Pons (tissue), 1 donor: ENCODE measurements around the gene UCP2.

Source experiments
- DNase-seq: peaks from one replicate; pipeline ENCODE4 v3.0.0-alpha.2; 2016; ENCODE audit warnings: low spot score

UCP2 gene

DNA sequence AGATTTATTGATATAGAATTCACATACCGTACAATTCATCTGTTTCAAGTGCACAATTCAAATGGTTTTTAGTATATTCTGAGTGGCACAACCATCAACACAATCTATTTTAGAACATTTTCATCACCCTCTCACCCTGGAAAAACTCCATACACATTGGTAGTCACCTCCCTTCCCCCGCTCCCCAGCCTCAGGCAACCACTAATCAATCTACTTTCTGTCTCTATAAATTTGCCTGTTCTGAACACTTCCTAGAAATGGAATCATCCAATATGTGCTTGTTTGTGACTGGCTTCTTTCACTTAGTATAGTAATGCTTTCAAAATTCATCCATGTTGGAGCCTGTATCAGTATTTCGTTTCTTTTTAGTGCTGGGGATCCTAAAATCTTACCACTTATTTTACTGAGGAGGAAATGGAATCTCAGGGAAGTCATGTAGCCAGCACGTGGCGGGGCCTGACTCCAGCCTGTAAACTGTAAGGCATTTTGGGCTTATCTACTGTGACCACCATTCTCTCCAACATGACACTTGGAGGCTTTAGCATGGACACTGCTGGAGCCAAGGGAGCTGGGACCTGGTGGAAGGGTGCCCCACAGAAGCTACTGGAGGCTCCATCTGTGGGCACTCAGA, 27.1 kb upstream of the UCP2 start:
- DNase-seq: no peak

DNA sequence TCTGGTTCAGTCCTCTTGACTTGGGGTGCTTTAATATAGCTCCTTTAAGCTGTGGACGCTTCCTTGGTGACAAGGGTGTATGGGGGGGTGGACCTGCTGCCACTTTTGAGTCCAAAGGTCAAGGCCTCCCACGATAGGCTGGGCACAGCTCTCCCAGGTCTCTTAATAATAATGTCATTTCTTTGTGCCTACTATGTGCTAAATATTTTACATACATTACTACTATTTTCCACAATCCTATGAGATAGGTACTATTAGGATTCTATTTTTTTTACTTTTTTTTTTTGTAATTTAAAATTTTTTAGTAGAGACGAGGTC, 26.5 kb upstream of the UCP2 start:
- DNase-seq: no peak

DNA sequence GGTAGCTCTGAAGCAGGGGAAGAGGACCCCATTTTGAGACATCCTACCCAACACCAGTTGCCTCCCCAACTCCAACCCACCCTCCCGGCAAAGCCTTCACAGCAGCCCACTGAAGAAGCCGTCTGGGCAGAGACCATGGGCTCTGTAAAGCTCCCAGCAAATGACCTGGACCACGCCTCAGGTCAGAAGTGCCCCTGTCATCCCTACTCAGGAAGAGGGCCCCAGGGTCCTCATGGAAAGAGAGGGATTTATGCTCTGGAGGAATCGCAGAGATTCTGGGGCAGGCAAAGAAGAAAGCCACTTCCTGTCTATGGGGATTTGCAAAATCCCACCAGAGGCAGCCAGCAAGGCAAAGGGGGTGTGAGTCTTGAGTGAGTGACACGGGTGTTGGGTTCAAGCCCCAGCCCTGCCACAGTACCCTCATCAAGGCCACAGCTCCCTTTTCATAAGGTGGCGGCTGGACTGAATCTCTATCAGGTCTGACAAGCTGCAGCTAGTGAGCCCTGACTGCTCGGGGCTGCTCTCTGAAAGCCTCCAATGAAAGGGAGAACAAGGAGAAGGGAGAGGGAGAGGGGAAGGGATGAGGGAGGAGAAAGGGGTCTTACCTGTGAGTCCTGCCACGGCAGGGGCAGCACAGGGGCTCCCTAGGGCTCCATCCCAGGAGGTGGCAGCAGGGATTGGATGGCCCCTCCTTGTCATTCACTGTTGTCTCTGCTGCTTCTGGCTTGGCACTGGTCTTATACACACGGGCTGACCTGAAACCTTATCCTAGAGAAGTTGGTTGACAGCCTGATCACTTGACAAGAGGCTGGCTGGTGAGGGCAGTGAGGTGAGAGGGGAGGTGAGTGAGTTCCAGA, 26.0 kb upstream of the UCP2 start, which contains the start of gene UCP3:
TSS of gene UCP3 (minus strand) at position 713 of the 857 bp plus-strand sequence. CDS start 2,043 bp downstream, outside the sequence.
- no peak for DNase-seq

DNA sequence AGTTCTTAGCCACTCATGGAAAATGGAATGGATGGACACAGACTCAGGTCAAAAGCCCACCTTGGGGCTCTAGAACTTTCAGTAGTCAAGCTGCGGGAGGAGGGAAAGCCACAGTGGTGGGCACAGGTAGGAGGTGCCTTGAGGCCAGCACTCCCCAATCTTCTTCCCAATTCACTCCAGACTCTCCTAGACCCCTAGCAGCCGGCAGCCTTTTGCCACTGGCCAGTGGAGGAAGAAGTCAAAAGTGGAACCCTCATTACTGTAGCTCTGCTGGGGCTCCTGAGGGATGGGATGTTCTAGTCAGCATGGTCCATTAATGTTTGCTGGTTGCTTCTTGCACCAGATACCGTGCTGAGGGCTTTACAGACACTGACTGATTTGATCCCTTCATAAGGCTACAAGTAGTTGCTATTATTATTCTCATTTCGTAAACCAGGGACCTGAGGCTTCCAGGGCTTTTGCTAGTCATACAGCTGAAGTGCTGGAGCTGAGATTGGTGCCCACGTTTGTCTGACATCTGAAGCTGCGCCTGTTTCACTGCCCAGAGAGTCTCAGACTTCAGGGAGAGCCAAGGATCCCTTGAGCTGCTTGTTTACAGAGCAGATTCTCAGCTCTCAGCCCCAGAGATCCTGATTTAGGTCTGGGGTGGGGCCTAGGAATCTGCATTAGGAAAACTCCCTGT, 25.2 kb upstream of the UCP2 start:
- DNase-seq: no peak

DNA sequence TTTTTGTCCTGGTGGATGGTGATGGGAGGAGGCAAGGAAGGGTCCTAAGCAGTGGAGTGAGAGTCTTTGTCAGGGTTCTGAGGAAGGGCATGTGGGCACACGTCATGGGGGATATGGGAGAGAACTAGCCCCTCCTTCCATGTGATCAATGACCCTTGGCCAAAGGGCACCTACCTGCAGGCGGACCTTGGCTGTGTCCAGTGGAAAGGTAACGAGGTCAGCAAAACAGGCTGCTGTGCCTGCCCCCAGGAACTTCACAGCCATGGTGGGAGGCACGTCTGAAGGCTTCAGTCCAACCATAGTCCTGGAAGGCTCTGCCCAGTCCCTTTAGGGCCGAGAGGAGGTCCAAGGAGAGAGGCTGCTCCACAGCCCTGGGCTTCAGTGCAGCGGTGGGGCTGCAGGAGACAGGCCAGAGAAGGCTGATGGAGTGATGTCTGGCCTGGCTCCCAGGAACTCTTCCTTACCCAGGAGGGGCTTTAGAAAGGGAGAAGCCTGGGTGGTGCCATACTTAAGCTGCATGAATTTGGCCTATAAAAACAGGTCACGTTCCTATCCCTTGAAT, 24.2 kb upstream of the UCP2 start:
- DNase-seq: no peak

DNA sequence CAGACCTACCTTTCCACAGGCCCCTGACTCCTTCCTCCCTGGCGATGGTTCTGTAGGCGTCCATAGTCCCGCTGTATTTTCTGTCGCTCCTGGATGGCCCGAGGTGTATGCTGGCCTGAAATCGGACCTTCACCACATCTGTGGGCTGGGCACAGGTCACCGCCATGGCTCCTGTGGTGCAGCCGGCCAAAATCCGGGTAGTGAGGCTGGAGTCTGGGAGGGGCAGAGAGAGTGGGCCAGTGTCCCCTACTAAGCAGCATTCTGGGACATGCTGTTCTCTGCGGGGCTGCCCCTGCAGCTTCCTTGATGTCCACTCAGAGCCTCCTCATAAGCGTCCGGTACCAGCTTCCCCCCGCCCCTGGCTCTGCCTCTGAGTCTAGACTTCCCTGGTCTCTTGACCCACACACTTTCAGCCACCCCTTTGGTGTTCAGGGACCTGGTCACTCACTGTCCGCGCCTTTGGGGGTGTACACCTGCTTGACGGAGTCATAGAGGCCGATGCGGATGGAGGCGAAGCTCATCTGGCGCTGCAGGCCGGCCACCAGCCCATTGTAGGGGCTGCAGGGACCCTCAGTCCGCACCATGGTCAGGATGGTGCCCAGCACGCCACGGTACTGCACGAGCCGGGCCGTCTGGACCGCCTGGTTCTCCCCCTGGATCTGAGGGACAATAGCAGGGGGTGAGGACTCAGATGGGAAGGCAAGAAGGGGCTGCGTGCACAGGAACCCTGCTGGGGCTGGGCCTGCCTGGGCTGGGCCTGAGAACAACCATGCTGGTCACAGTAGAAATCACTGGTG, 23.3 kb upstream of the UCP2 start:
- no peak for DNase-seq

DNA sequence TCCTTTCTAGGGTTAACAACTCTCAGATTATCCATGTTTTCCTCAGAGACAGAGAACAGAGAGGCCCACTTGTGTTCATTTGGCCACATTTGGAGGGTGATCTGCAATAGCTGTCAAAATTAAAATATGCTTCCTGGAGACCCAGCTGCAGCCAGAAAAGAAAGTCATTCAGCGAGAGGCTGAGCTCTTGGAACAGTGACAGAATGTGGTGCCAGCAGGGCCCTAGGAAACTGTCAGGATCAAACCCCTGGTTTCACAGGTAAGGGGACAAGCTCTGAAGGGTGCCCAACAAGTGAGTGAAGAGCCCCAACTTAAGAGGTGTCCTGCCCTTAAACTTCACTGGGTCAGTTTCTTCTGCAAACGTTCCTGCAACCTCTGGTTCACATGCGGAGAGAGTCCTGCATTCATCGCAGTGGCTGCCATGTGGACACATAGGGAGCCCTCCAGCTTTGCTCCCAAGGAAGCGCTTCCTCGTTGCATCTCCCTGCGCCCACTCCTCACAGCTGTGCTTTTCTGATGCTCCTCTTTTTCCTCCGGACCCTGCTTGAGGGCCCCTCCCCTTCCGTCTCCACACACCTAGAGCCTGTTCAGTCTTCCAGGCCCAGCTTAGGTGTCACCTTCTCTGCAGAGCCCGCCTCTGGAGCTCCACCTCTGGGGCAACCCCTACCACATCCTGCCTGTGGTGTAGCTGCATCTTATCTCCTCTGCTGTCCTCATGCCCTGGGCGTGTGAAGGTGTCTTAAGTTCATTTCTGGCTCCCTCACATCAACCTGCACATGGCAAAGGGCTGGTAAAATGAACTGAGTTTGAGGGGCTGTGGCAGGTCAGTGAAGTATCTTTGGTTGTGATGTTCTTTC, 22.3 kb upstream of the UCP2 start:
- peak; percentile 16 for DNase-seq

DNA sequence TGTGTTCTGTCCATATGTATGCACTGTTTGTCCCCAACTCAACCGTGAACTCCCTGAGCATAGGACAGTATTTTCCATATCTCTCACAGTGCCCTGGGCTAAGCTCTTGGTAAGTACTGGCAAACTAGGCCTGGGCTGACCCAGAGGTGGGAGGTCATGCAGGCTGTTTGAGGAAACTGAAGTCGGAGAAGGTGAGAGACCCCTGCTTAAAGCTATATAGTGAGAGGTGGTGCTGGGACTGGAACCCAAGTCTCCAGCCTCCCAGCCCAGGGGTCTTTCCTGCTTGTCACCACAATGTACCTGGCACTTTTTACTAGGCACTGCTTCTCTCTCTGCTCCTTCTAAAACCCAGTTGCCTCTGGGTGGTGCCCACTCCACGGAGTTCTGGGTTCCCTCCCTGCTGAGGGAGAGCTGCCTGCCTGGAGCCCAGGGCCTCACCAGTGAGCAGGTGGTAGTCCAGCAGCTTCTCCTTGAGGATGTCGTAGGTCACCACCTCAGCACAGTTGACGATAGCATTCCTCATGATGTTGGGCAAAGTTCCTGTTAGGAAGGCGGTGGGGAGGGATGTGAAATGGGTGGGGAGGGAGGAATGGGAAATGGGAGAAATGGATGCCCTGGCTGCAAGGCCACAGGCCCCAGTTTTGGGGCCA, 21.5 kb upstream of the UCP2 start:
- no peak for DNase-seq

DNA sequence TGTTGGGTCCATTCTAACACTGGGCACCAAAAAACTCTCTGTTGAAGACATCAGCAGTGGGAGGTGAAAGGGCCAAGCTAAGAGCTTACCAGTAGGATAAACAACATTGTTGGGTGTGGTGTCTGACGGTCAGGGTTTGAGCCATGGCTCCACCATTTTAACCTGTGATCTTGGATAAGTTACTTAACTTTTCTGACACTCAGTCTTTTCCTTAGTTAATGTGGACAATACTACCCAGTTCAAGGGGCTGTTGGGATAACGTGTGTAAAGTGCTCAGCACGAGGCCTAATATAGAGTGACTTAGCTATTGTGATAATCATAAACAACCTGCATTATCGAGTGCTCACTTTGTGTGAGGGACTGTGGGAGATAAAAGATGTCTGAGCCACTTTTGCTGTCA, 20.2 kb upstream of the UCP2 start:
- DNase-seq: no peak

DNA sequence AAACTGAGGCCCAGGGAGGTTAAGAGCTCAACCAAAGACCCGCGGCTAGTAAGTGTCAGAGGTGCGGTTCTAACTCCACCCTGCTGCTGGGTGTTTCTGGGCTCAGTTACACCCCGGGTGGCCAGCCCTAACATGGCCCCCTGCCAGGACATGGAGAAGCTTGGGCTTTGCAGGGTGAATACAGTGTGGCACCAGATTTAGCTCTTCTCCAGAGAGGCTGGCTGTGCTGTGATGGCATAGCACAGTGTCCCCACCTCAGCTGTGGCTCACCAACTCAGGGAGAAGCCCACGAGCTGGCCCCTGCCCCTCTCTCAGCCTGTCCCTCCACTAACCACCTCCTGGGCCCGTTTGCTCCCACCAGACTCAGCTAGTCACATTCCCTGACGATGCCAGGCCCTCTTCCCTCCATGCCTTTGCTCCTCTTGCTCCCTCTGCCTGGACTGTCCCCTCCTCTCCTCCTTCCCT, 19.2 kb upstream of the UCP2 start:
- no peak for DNase-seq

DNA sequence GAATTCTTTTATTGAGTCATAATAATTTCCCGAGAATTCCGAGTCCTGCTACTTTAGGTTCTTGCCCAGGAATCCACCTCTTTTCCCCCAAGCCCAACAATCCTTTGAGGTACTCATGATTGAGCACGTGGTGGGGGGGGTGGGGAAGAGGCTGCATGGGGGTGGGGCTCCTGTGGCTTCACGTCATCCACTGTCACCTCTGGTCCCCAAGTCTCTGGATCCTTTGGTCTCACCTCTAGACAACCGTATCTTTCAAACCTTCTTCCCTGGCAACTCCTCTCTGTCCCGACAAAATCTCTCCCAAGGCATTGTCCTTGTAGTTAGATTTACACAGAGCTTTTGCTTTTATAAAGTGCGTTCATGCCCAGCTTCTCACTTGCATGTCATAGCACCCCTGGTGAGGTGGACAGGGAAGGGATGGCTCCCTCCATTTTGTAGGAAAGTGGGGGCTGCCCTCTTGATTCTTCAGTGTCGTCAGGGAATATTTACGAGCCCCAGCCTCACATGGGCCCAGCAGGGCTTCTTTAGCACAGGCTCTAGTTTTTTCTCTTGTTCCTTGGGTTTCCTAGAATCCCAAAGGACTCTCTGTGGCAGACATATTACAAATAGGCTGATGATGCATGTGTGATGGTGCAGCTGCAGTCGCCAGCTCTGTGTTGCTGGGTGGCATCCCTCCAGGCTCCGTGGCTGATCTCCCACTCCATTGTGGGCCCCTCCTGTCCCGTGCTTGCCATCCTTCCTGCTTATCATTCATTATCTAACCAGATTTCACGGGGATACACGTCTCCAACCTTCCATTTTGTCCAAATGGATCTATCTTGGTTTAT, 17.9 kb upstream of the UCP2 start:
- DNase-seq: no peak

DNA sequence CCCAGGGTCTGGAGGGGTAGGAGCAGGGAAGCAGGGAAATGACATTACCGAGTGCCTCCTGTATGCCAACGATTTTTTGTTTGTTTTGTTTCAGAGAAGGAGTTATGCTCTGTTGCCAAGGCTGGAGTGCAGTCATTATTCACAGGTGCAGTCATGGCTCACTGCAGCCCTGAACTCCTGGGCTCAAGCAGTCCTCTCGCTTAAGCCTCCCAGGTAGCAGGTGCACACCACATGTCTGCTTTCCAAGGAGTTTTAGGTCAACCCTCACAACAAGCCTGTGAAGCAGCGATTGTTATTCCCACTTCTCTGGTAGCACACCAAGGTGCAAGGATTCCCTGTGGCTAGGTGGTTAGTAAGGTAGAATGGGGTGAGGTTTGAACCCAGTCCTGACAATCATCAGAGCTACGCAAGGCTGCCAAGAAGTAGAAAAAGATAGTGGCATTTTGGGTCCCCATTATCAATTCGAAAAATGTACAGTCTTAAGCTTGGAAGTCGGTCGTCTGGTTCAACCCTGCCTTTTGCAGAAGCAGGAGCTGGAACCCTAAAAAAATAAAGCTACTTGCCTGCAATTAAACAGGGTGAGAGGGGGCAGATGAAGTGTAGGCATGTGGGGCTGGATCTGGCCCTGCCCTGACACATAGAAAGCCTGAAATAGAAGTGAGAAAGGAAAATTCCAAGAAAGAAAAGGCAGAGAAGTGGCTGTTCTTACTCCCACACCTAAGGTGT, 17.1 kb upstream of the UCP2 start:
- DNase-seq: no peak

DNA sequence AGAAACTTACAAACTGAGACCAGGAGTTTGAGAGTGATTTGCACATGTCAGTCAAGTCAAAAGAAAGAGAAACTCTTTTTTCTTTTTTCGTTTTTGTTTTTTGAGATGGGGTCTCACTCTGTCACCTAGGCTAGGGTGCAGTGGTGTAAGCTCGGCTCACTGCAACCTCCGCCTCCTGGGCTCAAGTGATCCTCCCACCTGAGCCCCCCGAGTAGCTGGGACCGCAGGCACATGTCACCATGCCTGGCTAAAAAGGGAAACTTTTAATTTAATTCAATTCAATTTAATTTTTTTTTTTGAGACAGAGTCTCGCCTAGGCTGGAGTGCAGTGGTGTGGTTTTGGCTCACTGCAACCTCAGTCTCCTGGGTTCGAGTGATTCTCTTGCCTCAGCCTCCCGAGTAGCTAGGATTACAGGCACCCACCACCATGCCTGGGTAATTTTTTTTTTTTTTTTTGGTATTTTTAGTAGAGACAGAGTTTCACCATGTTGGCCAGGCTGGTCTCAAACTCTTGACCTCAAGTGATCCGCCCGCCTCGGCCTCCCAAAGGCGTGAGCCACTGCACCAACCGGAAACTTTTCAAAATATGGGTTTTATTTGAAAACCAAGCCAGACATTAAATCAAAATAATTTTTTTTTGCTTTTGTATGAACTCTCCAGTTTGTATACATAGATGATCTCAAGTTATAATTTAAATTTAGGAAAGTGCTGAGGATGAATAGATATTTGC, 16.4 kb upstream of the UCP2 start:
- no peak for DNase-seq

DNA sequence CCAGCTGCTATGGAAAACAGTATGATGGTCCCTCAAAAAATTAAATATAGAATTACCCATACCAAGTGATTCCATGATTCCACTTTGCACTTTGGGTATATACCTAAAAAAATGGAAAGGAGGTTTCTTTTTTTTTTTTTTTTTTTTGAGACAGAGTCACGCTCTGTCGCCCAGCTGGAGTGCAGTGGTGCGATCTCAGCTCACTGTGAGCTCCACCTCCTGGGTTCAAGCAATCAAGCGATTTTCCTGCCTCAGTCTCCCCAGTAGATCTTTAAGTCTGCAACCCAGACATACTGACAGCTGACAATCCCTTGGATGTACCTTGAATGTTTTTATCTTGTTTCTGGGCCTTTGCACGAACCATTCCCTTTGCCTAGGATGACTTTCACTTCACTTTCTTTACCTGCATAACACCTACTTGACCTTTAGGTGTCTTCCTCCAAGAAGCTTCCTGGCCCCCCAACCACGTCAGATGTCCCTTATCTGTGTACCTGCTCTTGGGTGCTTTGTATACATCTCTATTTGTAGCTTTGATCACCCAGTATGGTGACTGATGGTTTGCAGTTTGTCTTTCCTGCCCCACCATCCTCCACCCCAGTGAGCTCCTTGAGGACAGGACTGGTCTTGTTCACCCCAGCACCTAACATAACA, 14.6 kb upstream of the UCP2 start:
- no peak for DNase-seq

DNA sequence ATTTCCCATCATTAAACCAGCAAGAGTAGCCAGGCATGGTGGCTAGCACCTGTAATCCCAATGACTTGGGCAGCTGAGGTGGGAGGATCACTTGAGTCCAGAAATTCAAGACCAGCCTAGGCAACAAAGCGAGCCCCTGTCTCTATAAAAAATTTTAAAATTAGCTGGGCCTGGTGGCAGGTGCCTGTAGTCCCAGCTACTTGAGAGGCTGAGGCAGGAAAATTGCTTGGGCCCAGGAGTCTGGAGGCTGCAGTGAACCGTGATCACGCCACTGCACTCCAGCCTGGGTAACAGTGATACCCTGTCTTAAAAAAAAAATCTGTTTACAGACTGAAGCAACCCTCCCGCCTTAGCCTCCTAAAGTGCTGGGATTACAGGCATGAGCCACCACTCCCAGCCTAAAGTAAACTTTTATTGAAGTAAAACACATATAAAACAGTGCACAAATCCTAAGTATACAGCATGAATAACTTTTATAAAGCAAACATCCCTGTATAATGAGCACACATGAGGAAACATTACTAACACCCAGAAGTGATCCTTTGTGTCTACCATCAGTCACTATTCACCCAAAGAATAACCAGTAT, 13.6 kb upstream of the UCP2 start:
- DNase-seq: no peak

DNA sequence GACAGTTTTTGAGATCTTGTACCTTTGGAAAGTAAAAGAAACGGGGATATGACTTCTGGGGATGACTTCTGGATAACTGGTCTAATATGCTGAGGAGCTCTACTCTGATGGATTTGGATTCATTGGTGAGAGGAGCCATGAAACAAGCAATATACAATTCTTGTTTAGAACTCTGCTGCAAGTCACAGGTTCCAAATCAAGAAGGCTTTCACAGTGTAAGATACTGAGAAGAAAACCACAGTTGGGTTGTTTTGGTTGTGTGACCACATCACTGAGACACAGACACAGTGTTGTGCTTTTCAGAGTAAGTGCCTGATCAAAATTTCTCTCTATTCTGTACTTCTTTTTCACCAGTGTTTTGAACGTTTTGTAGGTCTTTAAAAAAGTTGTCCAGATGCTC, 13.1 kb upstream of the UCP2 start:
- no peak for DNase-seq

DNA sequence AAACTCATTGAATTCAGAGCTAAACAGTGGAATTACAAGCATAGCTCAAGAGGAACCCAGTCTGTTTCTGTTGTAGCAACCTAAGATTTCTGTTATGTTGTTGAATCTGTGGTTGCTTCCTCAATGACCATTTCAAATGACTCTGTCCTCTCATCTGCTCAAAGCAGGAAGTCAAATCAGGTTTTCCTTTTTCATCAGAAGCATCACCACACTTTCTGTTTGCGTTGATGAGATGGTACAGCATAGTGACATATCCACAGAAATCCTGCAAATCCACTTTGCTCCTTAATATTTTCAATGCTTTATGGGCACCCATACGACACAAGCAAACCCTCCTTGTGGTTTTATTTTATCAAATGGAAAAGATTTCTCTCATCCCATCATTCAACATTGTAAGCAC, 12.6 kb upstream of the UCP2 start:
- peak; percentile 46 for DNase-seq
